Activated CD8-positive, alpha-beta T cell treated with anti-CD3 and anti-CD28 coated beads for 36 hours (primary cell): ENCODE results near the gene LUC7L3. TPM values are rescaled to one million over a fixed set of nuclear protein-coding genes. Genes with fewer than 3 reads are reported as not detected.

Experiments
- ATAC-seq: fragments of 200-7000 bp; cut with Tn5 transposase; one replicate; pipeline ENCODE4 v1.10.0; 2021; ENCODE audit warnings: mild to moderate bottlenecking, moderate library complexity
- CTCF ChIA-PET: fragments of 350-600 bp; sonication (Branson Sonifier 250); formaldehyde crosslinking; loops from one replicate; lab custom pipeline; 2021; ENCODE audit warnings: antibody characterized with exemption; lab: Charles Lee
- POLR2A ChIA-PET: fragments of 350-600 bp; sonication (Branson Sonifier 250); formaldehyde crosslinking; loops from one replicate; lab custom pipeline; 2021; ENCODE audit warnings: antibody characterized with exemption; lab: Charles Lee
- DNase-seq: peaks from one replicate; pipeline ENCODE4 v3.0.0-alpha.2; 2020
- H3K27ac Mint-ChIP-seq: one replicate; pipeline ENCODE4 v1.8.0; 2021; ENCODE audit warnings: mild to moderate bottlenecking, mixed read lengths
- H3K27me3 Mint-ChIP-seq: one replicate; pipeline ENCODE4 v1.8.0; 2021; ENCODE audit warnings: mixed read lengths
- H3K36me3 Mint-ChIP-seq: one replicate; pipeline ENCODE4 v1.8.0; 2021; ENCODE audit warnings: low read depth, mixed read lengths
- H3K4me1 Mint-ChIP-seq: one replicate; pipeline ENCODE4 v1.8.0; 2021; ENCODE audit warnings: low read depth, mixed read lengths
- H3K4me3 Mint-ChIP-seq: one replicate; pipeline ENCODE4 v1.8.0; 2021; ENCODE audit warnings: mild to moderate bottlenecking, moderate library complexity, mixed read lengths
- H3K9me3 Mint-ChIP-seq: one replicate; pipeline ENCODE4 v1.8.0; 2021; ENCODE audit warnings: mixed read lengths
- CTCF ChIP-seq: fragments of 200-600 bp; IDR thresholded peaks from one replicate; pipeline ENCODE4 v1.8.0; 2022; ENCODE audit warnings: antibody characterized with exemption, mild to moderate bottlenecking
- intact Hi-C: fragments of 100-400 bp; cut with micrococcal nuclease; formaldehyde crosslinking; loops from one replicate; pipeline ENCODE4 v1.10.0; 2022
- total RNA-seq, 2 experiments: library from RNA; stranded (reverse); gene quantifications; one replicate each; pipeline ENCODE4 v1.2.3, GENCODE V29; 2021

The LUC7L3 gene
- total RNA-seq, 2 experiments from 2014 or later, result 148 to 160 TPM

DNA sequence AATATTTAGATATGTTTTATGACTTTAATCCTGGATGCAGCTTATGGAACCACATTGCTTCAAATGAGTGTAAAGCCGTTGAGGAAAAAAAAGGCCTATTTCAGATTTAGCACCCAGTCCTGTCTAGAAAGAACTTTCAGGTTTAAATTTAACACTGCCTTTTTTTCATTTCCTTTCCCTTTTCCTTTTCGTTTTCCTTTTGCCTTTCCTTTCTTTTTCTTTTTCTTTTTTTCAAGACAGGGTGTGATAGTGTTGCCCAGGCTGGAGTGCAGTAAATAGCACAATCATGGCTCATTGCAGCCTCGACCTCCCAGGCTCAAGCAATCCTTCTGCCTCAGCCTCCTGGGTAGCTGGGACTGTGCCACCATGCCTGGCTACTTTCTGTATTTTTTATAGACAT lies 15.9 kb downstream of the LUC7L3 start:
- Mint-ChIP-seq H3K4me1 (peaks cover 67% of the 10 kb centered on the region), H3K9me3 (no peaks in the 10 kb centered on the region), H3K27me3 (no peaks in the 10 kb centered on the region), H3K4me3 (no peak overlapping the region), H3K27ac (peak overlapping the region; percentile 77), H3K36me3 (peaks cover 36% of the 10 kb centered on the region)
- no peak for DNase-seq
- no peak for TF ChIP-seq CTCF
- CTCF ChIA-PET, result interaction anchor here (1.1 kb wide), 1 partner anchor 40 kb away, joined by 3 read pairs; no protein-coding TSS in a partner anchor
- POLR2A ChIA-PET, result interaction anchor here (0.6 kb wide), 1 partner anchor 56 kb away, joined by 3 read pairs; no protein-coding TSS in a partner anchor
- intact Hi-C loops, result no loop called here
- no peak for ATAC-seq

DNA sequence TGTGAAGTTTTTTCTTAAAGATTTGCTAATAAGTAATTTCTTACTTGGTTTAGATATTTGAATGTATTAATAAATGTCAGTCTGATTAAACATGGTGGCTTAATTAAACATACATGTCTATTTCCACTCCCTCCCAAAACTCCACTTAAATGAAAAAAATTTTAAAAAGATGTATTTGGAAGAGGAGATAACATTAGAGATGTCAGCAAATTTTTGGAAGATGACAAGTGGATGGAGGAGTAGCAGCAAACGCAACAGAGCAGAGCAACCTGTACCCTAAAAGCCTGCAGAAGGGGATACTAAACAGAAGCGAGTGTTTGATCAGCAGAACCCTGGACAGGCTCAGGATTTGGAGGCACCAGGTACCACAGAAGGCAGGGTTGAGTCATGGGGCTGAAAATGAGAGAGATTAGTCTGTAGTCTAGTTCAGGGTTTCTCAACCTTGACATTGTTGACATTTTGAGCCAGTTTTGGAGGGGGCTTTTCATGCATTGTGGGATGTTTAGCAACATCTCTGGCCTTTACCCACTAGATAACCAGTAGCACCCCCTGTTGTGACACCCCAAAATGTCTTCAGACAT lies 17.8 kb downstream of the LUC7L3 start:
- DNase-seq (peak; percentile 39), ATAC-seq (peak; percentile 77)
- Mint-ChIP-seq H3K4me1 (peaks cover 53% of the 10 kb centered on the region), H3K9me3 (no peaks in the 10 kb centered on the region), H3K27me3 (no peaks in the 10 kb centered on the region), H3K4me3 (no peak overlapping the region), H3K27ac (peak overlapping the region; percentile 40), H3K36me3 (peaks cover 45% of the 10 kb centered on the region)
- TF ChIP-seq CTCF, result no peak
- intact Hi-C loops, result no loop called here
- ChIA-PET POLR2A (no interaction called here), CTCF (no interaction called here)

DNA sequence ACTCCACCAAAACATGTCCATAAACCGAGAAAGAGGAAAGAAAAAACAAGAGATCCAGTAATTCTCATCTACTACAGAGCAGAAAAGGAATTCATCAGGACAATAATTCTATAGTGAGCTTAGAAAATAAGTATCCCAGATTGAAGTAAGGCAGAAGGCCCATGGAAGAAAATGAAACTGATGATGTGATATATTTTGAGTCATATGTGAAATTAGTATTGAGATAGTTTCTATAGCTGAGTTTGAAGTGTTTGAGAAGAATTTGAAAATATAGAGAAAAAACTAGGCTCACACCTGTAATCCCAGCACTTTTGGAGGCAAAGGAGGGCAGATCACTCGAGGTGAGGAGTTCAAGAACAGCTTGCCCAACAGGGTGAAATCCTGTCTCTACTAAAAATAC lies 19.7 kb downstream of the LUC7L3 start:
- POLR2A ChIA-PET, result interaction anchor here (0.9 to 1.8 kb wide), 2 partner anchors 10 to 13 kb away, joined by 3 to 7 read pairs; no protein-coding TSS in a partner anchor
- ATAC-seq (no peak), DNase-seq (no peak)
- no peaks in the 10 kb centered on the region for H3K27me3 Mint-ChIP-seq
- no peak overlapping the region for H3K4me3 Mint-ChIP-seq
- peaks cover 58% of the 10 kb centered on the region for H3K36me3 Mint-ChIP-seq
- peaks cover 46% of the 10 kb centered on the region for H3K4me1 Mint-ChIP-seq
- CTCF ChIA-PET, result interaction anchor here (0.7 to 1.2 kb wide), 3 partner anchors 11 to 41 kb away, joined by 3 read pairs; no protein-coding TSS in a partner anchor
- TF ChIP-seq CTCF, result no peak
- intact Hi-C loops, result no loop called here
- no peaks in the 10 kb centered on the region for H3K9me3 Mint-ChIP-seq
- H3K27ac Mint-ChIP-seq, result peak overlapping the region; percentile 71

GRCh38 chr17:50745631-50746030 lies 26.2 kb downstream of the LUC7L3 start:
- H3K27me3 Mint-ChIP-seq, result no peaks in the 10 kb centered on the region
- ChIA-PET CTCF (no interaction called here), POLR2A (interaction anchor here (1.3 kb wide), 2 partner anchors 11 to 14 kb away, joined by 3 to 4 read pairs; no protein-coding TSS in a partner anchor)
- no peak for ATAC-seq
- H3K4me1 Mint-ChIP-seq, result peaks cover 2% of the 10 kb centered on the region
- H3K27ac Mint-ChIP-seq, result peak overlapping the region; percentile 13
- no peaks in the 10 kb centered on the region for H3K9me3 Mint-ChIP-seq
- no peak for TF ChIP-seq CTCF
- DNase-seq, result no peak
- peaks cover 64% of the 10 kb centered on the region for H3K36me3 Mint-ChIP-seq
- intact Hi-C loops, result no loop called here
- no peak overlapping the region for H3K4me3 Mint-ChIP-seq

GRCh38 chr17:50749245-50749644 lies 29.8 kb downstream of the LUC7L3 start:
- ChIA-PET POLR2A (interaction anchor here (1.7 kb wide), 1 partner anchor 30 kb away, joined by 5 read pairs; the partner anchor contains the start of gene LUC7L3), CTCF (interaction anchor here (1.1 kb wide), 1 partner anchor 10 kb away, joined by 3 read pairs; no protein-coding TSS in a partner anchor)
- no peak for ATAC-seq
- Mint-ChIP-seq H3K36me3 (peaks cover 56% of the 10 kb centered on the region), H3K9me3 (no peaks in the 10 kb centered on the region), H3K27me3 (no peaks in the 10 kb centered on the region), H3K4me1 (peaks cover 2% of the 10 kb centered on the region), H3K27ac (peak overlapping the region; percentile 27), H3K4me3 (no peak overlapping the region)
- TF ChIP-seq CTCF, result no peak
- DNase-seq, result no peak
- intact Hi-C loops, result no loop called here
